Measurements from ENCODE around the gene COPG1. TPM values are rescaled to one million over a fixed set of nuclear protein-coding genes. Genes with fewer than 3 reads are reported as not detected.

The COPG1 gene
- total and polyA plus RNA-seq, 2 of the 4 experiments (the other 2 are of a cell fraction), result 203 to 446 TPM

DNA sequence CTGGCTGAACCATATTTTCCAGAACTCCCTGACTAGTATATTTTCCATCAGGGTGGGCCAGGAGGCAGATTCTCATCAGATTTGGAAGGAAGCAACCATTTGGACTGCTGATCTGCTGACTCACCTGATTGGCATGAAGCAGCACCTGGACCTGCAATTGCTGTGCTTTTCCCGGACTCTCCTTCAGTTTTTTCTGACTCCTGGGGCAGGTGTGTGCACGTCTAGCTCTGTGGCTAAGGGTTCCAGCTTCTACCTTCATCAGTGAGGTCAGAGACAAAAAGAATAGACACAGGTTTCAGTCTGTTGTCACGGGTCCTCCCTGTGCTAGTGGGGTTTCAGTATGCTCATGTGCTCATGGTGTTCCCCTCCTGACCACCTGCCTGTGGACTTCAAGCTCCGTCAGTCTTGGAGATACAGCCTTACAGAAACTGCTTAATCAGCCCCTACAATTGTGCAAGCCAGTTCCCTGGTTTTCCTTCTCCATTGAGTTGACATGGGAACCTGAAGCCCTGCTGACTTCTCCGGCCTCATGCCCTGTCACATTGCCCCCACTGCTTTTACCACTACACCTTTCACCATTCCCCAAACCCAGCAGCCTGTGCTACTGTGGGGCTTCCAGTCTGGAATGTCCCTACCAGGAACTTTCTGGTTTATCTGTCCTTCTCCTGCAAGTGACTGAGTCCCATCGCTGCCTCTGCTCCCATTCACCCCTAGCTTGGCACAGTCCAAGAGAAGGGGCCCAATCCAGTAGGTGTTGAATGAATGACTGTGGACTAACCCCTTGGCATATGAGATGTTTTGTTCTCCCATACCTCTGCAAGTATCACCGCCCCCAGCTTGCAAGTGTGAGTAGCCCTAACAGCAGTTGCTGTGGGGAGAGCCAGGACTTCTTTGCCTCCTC, 61.0 kb downstream of the COPG1 start:
- Histone ChIP-seq H3K4me1 (ENCODE audit: control insufficient read depth, insufficient read depth, low read length) (peaks cover 5% of the 10 kb centered on the region; the same call in 1 of the 2 replicates), H4K8ac (ENCODE audit: low read depth in 2 of 2, low read length in 2 of 2) (no peak overlapping the region), H3K23ac (ENCODE audit: low read depth, low read length) (no peak overlapping the region), H3K14ac (replicated peaks; ENCODE audit: low read depth, low read length) (no peak overlapping the region), H3K79me1 (ENCODE audit: low read depth in 1 of 2, low read length in 2 of 2) (peaks cover 0 to 20% of the 10 kb centered on the region in 2 experiments; a peak in 2 of 4 replicates), H4K91ac (ENCODE audit: insufficient read depth, low read depth, low read length) (no peak overlapping the region), H3K9me3 (ENCODE audit: control insufficient read depth, insufficient read depth, low read length) (no peaks in the 10 kb centered on the region), H2BK120ac (ENCODE audit: low read depth, low read length) (no peak overlapping the region), H3K36me3 (ENCODE audit: control insufficient read depth, insufficient read depth, low read length) (no peaks in the 10 kb centered on the region), H2AK5ac (ENCODE audit: low read depth, low read length) (no peak overlapping the region), H3K4ac (ENCODE audit: low read depth, low read length) (no peak overlapping the region; the same call in 1 of the 2 replicates), H3K4me2 (ENCODE audit: low read depth, low read length) (no peak overlapping the region), H3K4me3 (ENCODE audit: insufficient read depth, low read depth, low read length) (no peak overlapping the region), H4K20me1 (ENCODE audit: insufficient read depth, low read length) (peaks cover 8% of the 10 kb centered on the region), H2AK9ac (replicated peaks; ENCODE audit: low read depth, low read length, poor library complexity) (no peak overlapping the region), H3K27me3 (ENCODE audit: control insufficient read depth, insufficient read depth, low read length) (no peaks in the 10 kb centered on the region), H2BK5ac (ENCODE audit: low read depth, low read length, poor library complexity, severe bottlenecking) (no peak overlapping the region), H2AFZ (replicated peaks; ENCODE audit: low read length, poor library complexity) (no peak overlapping the region), H3K18ac (ENCODE audit: low read depth, low read length) (no peak overlapping the region), H3K9me1 (ENCODE audit: insufficient read depth, low read length) (peaks cover 25% of the 10 kb centered on the region), H3K9ac (ENCODE audit: low read depth, low read length) (no peak overlapping the region), H3K27ac (ENCODE audit: insufficient read depth, low read length) (no peak overlapping the region), H4K5ac (ENCODE audit: low read depth, low read length) (no peak overlapping the region), H3K56ac (ENCODE audit: extremely low read depth, insufficient read depth, low read length) (no peak overlapping the region), H2BK15ac (ENCODE audit: low read depth, low read length) (no peak overlapping the region), H2BK20ac (ENCODE audit: low read depth, low read length) (no peak overlapping the region)
- in situ Hi-C loops (cut with MboI; ENCODE audit: low sequenced_read_pairs) (no loop called here), dilution Hi-C loops (cut with HindIII; ENCODE audit: low sequenced_read_pairs, unreplicated experiment) (no loop called here), intact Hi-C loops (cut with micrococcal nuclease) (no loop called here)
- BruUV-seq (replicated peaks), result no TSS peak
- TF ChIP-seq MAZ (IDR thresholded peaks at IDR 0.05; ENCODE audit: borderline replicate concordance, low read depth, low read length), result no peak
- no peak for TF ChIP-seq NFE2L2 (IDR thresholded peaks at IDR 0.05; ENCODE audit: low read depth, low read length)
- no peak for TF ChIP-seq POLR2A (IDR thresholded peaks at IDR 0.05; ENCODE audit: low read depth, low read length)
- TF ChIP-seq RCOR1 (IDR thresholded peaks at IDR 0.05; ENCODE audit: insufficient replicate concordance, low read length), result no peak
- TF ChIP-seq FOS (IDR thresholded peaks at IDR 0.05; ENCODE audit: low read depth, low read length), result no peak
- TF ChIP-seq, protein P1, sequence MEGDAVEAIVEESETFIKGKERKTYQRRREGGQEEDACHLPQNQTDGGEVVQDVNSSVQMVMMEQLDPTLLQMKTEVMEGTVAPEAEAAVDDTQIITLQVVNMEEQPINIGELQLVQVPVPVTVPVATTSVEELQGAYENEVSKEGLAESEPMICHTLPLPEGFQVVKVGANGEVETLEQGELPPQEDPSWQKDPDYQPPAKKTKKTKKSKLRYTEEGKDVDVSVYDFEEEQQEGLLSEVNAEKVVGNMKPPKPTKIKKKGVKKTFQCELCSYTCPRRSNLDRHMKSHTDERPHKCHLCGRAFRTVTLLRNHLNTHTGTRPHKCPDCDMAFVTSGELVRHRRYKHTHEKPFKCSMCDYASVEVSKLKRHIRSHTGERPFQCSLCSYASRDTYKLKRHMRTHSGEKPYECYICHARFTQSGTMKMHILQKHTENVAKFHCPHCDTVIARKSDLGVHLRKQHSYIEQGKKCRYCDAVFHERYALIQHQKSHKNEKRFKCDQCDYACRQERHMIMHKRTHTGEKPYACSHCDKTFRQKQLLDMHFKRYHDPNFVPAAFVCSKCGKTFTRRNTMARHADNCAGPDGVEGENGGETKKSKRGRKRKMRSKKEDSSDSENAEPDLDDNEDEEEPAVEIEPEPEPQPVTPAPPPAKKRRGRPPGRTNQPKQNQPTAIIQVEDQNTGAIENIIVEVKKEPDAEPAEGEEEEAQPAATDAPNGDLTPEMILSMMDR (conservative IDR thresholded peaks at IDR 0.05; ENCODE audit: low read depth, low read length), result no peak
- no peak for DNase-seq
- ATAC-seq (ENCODE audit: low read depth), result no peak
- CTCF ChIA-PET, result no interaction called here
- 76% methylated on average over 3 of the region's 7 CpGs; no CpG with 5 or more reads in 1 of the 2 experiments for WGBS, 2 experiments (ENCODE audit: extremely low coverage in 2 of 2, insufficient read length in 1 of 2)
- POLR2A ChIA-PET (ENCODE audit: unreplicated experiment), result no interaction called here

Measured in IMR-90 (cell line).